HepG2 (cell line): ENCODE measurements around the gene WBP1. TPM values are rescaled to one million over a fixed set of nuclear protein-coding genes. Genes with fewer than 3 reads are reported as not detected.

Experiments used
- AHDC1 ChIP-seq: sonication (generic); formaldehyde crosslinking; IDR thresholded peaks from 2 replicates; pipeline ENCODE4 v1.5.1; 2020; ENCODE audit warnings: mild to moderate bottlenecking, missing genetic modification reagents, borderline replicate concordance
- ARID2 ChIP-seq: sonication (generic); formaldehyde crosslinking; IDR thresholded peaks from 2 replicates; pipeline ENCODE4 v1.8.1; 2022; ENCODE audit warnings: mild to moderate bottlenecking, missing genetic modification reagents, borderline replicate concordance
- BHLHE40 ChIP-seq: IDR thresholded peaks from 2 replicates; pipeline ENCODE4 v1.6.1; 2011; ENCODE audit warnings: low read length, improper control_type of control experiment
- FOXK1 ChIP-seq: sonication (generic); formaldehyde crosslinking; IDR thresholded peaks from 2 replicates; pipeline ENCODE4 v1.4.0; 2020; ENCODE audit warnings: low read depth, missing genetic modification reagents, borderline replicate concordance
- HNF4G ChIP-seq, 2 experiments: sonication (generic) in 1 of 2; formaldehyde crosslinking in 1 of 2; IDR thresholded peaks; 2 replicates each; pipeline versions ENCODE4 v1.4.0 to v1.6.1; 2011 to 2020; ENCODE audit warnings: borderline replicate concordance in 2 of 2, low read depth in 2 of 2, mild to moderate bottlenecking in 2 of 2, low read length in 1 of 2, missing genetic modification reagents in 1 of 2, moderate library complexity in 1 of 2
- KLF9 ChIP-seq: IDR thresholded peaks from 2 replicates; pipeline ENCODE4 v1.6.1; 2016; ENCODE audit warnings: low read depth
- PHF20 ChIP-seq: sonication (generic); formaldehyde crosslinking; IDR thresholded peaks from 2 replicates; pipeline ENCODE4 v1.5.0; 2020; ENCODE audit warnings: mild to moderate bottlenecking, missing genetic modification reagents
- PHF8 ChIP-seq: sonication (generic); formaldehyde crosslinking; IDR thresholded peaks from 2 replicates; pipeline ENCODE4 v1.5.0; 2020; ENCODE audit warnings: missing genetic modification reagents
- THRA ChIP-seq: sonication (generic); formaldehyde crosslinking; IDR thresholded peaks from 2 replicates; pipeline ENCODE4 v1.4.0; 2020; ENCODE audit warnings: missing genetic modification reagents, borderline replicate concordance
- ZNF292 ChIP-seq: sonication (generic); formaldehyde crosslinking; IDR thresholded peaks from 2 replicates; pipeline ENCODE4 v1.8.1; 2022; ENCODE audit warnings: mild to moderate bottlenecking, low read depth, missing genetic modification reagents, borderline replicate concordance
- ZNF644 ChIP-seq: IDR thresholded peaks from 2 replicates; pipeline ENCODE4 v1.6.1; 2016; ENCODE audit warnings: low read depth
- ZSCAN21 ChIP-seq: sonication (generic); formaldehyde crosslinking; IDR thresholded peaks from 2 replicates; pipeline ENCODE4 v1.8.0; 2022; ENCODE audit warnings: mild to moderate bottlenecking, missing genetic modification reagents, moderate library complexity, borderline replicate concordance
- polyA plus RNA-seq, 8 experiments: library from polyadenylated mRNA; depleted of rRNA in 3 of 8; stranded (reverse) in 7 of 8; unstranded in 1 of 8; fragments of >200 nt; fragmentation: Illumina TruSeq in 4 of 8; extraction: Trizol in 4 of 8; gene quantifications; 2 replicates each; pipeline versions ENCODE4 v1.2.1 to v1.2.3, GENCODE V29; 2011 to 2016; ENCODE audit warnings: low read depth in 4 of 8, missing spikeins in 1 of 8, mixed read lengths in 1 of 8; ENCODE audit not compliant: insufficient read depth in 1 of 8
- total RNA-seq, 5 experiments: library from RNA; depleted of rRNA; stranded (reverse); fragments of >200 nt; fragmentation: Illumina TruSeq; extraction: Trizol; gene quantifications; 2 replicates each; pipeline ENCODE4 v1.2.3, GENCODE V29; 2016; ENCODE audit warnings: low read depth in 1 of 5
- TF ChIP-seq, protein P1 (sequence below): sonication (generic); formaldehyde crosslinking; IDR thresholded peaks from 2 replicates; pipeline ENCODE4 v1.4.0; 2020; ENCODE audit warnings: mild to moderate bottlenecking, missing genetic modification reagents

The WBP1 gene
- total and polyA plus RNA-seq, 2 of the 13 experiments (the other 11 are each of a cell fraction or from before 2014, with no cell fraction given) = 38.8 to 85.7 TPM

DNA sequence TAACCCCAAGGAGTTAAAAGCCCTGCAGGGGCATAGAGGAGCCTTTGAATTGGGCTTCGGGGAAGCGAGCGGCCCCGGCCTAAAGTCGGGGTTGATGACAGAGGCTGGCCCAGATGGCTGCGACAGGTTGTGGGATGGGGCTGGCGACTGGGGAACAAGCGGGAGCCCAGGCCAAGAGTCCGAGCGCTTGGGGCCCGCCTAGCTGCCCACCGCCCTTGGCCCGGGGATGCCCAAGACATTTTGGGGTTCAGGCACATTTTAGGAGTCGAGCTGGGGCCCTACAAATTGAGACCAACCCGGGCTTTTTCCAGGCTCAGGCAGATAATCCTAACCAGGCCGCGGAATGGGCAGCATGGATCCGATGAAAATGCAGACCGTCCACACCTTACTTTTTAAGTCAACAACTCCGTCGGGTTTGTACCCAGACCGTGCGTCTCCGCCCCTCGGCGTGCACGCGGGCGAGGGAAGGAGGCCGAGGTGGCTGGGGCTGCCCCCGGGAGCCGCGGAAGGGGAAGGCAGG, 17.0 kb upstream of the WBP1 start (continued):
- no peak for TF ChIP-seq KLF9 (CRISPR knock-in tag)
- no peak for TF ChIP-seq BHLHE40
- TF ChIP-seq ZNF292 (CRISPR knock-in tag) = no peak
- no peak for TF ChIP-seq THRA (CRISPR knock-in tag)
- TF ChIP-seq, protein P1, sequence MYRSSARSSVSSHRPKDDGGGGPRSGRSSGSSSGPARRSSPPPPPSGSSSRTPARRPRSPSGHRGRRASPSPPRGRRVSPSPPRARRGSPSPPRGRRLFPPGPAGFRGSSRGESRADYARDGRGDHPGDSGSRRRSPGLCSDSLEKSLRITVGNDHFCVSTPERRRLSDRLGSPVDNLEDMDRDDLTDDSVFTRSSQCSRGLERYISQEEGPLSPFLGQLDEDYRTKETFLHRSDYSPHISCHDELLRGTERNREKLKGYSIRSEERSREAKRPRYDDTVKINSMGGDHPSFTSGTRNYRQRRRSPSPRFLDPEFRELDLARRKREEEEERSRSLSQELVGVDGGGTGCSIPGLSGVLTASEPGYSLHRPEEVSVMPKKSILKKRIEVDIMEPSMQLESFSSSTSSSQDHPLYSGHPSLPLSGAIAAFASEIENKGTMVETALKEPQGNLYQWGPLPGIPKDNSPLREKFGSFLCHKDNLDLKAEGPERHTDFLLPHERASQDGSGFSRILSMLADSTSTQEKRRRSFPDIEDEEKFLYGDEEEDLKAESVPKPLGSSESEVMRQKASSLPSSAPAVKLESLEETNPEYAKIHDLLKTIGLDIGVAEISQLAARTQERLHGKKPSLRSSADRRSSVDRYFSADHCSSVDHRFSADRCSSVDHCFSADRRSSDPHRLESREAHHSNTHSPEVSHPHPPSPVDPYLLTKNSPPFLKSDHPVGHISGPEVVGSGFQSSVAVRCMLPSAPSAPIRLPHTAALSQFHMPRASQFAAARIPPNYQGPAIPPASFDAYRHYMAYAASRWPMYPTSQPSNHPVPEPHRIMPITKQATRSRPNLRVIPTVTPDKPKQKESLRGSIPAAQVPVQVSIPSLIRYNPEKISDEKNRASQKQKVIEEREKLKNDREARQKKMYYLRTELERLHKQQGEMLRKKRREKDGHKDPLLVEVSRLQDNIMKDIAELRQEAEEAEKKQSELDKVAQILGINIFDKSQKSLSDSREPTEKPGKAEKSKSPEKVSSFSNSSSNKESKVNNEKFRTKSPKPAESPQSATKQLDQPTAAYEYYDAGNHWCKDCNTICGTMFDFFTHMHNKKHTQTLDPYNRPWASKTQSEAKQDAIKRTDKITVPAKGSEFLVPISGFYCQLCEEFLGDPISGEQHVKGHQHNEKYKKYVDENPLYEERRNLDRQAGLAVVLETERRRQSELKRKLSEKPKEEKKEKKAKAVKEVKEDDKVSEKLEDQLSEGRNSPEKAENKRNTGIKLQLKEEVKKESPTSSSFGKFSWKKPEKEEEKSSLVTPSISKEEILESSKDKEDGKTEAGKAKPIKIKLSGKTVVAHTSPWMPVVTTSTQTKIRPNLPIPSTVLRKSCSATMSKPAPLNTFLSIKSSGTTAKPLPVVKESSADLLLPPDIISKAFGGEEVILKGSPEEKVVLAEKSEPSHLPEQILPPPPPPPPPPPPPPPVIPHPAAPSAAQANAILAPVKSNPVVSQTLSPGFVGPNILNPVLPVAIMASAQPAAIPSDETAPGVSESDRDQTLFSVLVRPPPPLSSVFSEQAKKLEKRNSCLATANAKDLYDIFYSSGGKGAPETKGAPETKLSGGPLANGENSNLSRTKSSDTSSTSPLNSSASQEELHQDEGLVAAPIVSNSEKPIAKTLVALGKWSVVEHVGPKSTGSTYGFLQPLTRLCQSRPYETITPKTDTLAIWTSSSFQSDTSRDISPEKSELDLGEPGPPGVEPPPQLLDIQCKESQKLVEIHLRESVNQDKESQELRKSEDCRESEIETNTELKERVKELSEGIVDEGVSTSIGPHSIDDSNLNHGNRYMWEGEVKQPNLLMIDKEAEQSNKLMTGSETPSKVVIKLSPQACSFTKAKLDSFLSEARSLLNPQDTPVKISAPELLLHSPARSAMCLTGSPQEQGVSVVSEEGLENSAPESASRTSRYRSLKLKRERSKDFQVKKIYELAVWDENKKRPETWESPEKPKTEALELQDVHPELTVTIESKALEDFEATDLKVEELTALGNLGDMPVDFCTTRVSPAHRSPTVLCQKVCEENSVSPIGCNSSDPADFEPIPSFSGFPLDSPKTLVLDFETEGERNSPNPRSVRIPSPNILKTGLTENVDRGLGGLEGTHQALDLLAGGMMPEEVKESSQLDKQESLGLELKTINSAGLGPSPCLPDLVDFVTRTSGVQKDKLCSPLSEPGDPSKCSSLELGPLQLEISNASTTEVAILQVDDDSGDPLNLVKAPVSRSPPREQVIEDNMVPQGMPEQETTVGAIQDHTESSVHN = 0 out of 2 replicates have a peak, but pooled peaks have one; percentile 24
- 0 out of 2 replicates have a peak, but pooled peaks have one; percentile 3 for TF ChIP-seq ARID2 (CRISPR knock-in tag)
- no peak for TF ChIP-seq PHF8 (CRISPR knock-in tag)
- TF ChIP-seq FOXK1 (CRISPR knock-in tag) = no peak
- 0 out of 2 replicates have a peak, but pooled peaks have one; percentile 3 for TF ChIP-seq HNF4G (IDR thresholded peaks at IDR 0.05; ENCODE audit: borderline replicate concordance, low read depth, low read length)
- TF ChIP-seq HNF4G (CRISPR knock-in tag; IDR thresholded peaks at IDR 0.05; ENCODE audit: borderline replicate concordance, low read depth) = peak; percentile 15; the same call in 1 of the 2 replicates
- peak; percentile 2 for TF ChIP-seq PHF20 (CRISPR knock-in tag)
- TF ChIP-seq ZNF644 (CRISPR knock-in tag) = no peak
- no peak for TF ChIP-seq ZSCAN21 (CRISPR knock-in tag)
- TF ChIP-seq AHDC1 (CRISPR knock-in tag) = 0 out of 2 replicates have a peak, but pooled peaks have one; percentile 15
